K562 (cell line): ENCODE data around the gene SULT2A1. TPM values are rescaled to one million over a fixed set of nuclear protein-coding genes. Genes with fewer than 3 reads are reported as not detected.
A peak's percentile ranks its signal among the peaks of the same experiment; 100 is the strongest.

Experiments used
- ADNP ChIP-seq: fragments of 200-800 bp; sonication (Bioruptor generic); IDR thresholded peaks from 2 replicates; pipeline ENCODE4 v1.6.1; 2016; ENCODE audit warnings: missing genetic modification characterization, missing compliant biosample characterization
- CEBPG ChIP-seq, 3 experiments: fragments of 200-800 bp in 1 of 3; sonication (Bioruptor generic) in 1 of 3; sonication (generic) in 1 of 3; formaldehyde crosslinking in 1 of 3; IDR thresholded peaks in 2 of 3; conservative IDR thresholded peaks in 1 of 3; 2 replicates each; pipeline versions ENCODE4 v1.6.1 to v1.8.0; 2016 to 2022; ENCODE audit warnings: missing compliant biosample characterization in 2 of 3, missing genetic modification characterization in 2 of 3, mild to moderate bottlenecking in 1 of 3, missing genetic modification reagents in 1 of 3
- CTBP1 ChIP-seq: fragments of 450-650 bp; IDR thresholded peaks from 2 replicates; pipeline ENCODE4 v1.6.1; 2016; ENCODE audit warnings: borderline replicate concordance
- DIDO1 ChIP-seq: fragments of 450-650 bp; IDR thresholded peaks from 2 replicates; pipeline ENCODE4 v1.6.1; 2016; ENCODE audit warnings: low read depth, missing biosample characterization, missing genetic modification characterization
- HDAC1 ChIP-seq, 2 experiments: fragments of 450-650 bp; IDR thresholded peaks; 2 replicates each; pipeline ENCODE4 v1.6.1; 2016 to 2017; ENCODE audit warnings: inconsistent platforms in 1 of 2, mild to moderate bottlenecking in 1 of 2, moderate library complexity in 1 of 2
- HNRNPUL1 ChIP-seq: fragments of 200-400 bp; formaldehyde crosslinking; IDR thresholded peaks from 2 replicates; pipeline ENCODE4 v1.6.1; 2017; ENCODE audit warnings: low read length
- KDM4B ChIP-seq, 2 experiments: fragments of 450-650 bp in 1 of 2; sonication (generic) in 1 of 2; IDR thresholded peaks; 2 replicates each; pipeline ENCODE4 v1.6.1; 2016 to 2017; ENCODE audit warnings: borderline replicate concordance in 2 of 2, antibody characterized with exemption in 1 of 2, low read depth in 1 of 2, mild to moderate bottlenecking in 1 of 2
- KHSRP ChIP-seq: fragments of 450-650 bp; IDR thresholded peaks from 2 replicates; pipeline ENCODE4 v1.6.1; 2017
- RBFOX2 ChIP-seq: fragments of 200-400 bp; formaldehyde crosslinking; IDR thresholded peaks from 2 replicates; pipeline ENCODE4 v1.6.1; 2017; ENCODE audit warnings: low read depth, mild to moderate bottlenecking, low read length, moderate library complexity
- RHOXF2B ChIP-seq: fragments of 250-450 bp; sonication (Bioruptor Pico); conservative IDR thresholded peaks from 2 replicates; pipeline ENCODE4 v1.5.1; 2021
- TEAD4 ChIP-seq, 2 experiments: sonication (generic) in 1 of 2; formaldehyde crosslinking in 1 of 2; IDR thresholded peaks; 2 replicates each; pipeline versions ENCODE4 v1.6.1 to v1.8.0; 2012 to 2022; ENCODE audit warnings: borderline replicate concordance in 1 of 2, inconsistent platforms in 1 of 2, low read length in 1 of 2, mild to moderate bottlenecking in 1 of 2, missing genetic modification reagents in 1 of 2
- U2AF2 ChIP-seq: fragments of 200-400 bp; formaldehyde crosslinking; optimal IDR thresholded peaks from 2 replicates; pipeline ENCODE3; 2017; ENCODE audit warnings: low read depth, mild to moderate bottlenecking, low read length
- YY1 ChIP-seq, 3 experiments: IDR thresholded peaks; 2 replicates each; pipeline ENCODE4 v1.6.1; 2011; ENCODE audit warnings: low read length in 2 of 3, mild to moderate bottlenecking in 2 of 3, moderate library complexity in 2 of 3, borderline replicate concordance in 1 of 3, control low read depth in 1 of 3, low read depth in 1 of 3; ENCODE audit not compliant: insufficient read depth in 3 of 3, insufficient replicate concordance in 2 of 3, control insufficient read depth in 1 of 3, insufficient read length in 1 of 3; ENCODE audit errors: extremely low read depth in 1 of 3
- ZBTB17 ChIP-seq: fragments of 450-650 bp; formaldehyde crosslinking; IDR thresholded peaks from 2 replicates; pipeline ENCODE4 v1.4.0; 2020; ENCODE audit warnings: mild to moderate bottlenecking
- ZEB2 ChIP-seq: fragments of 450-650 bp; IDR thresholded peaks from 2 replicates; pipeline ENCODE4 v1.6.1; 2016
- ZNF184 ChIP-seq: sonication (generic); formaldehyde crosslinking; IDR thresholded peaks from 2 replicates; pipeline ENCODE4 v1.5.0; 2020; ENCODE audit warnings: missing genetic modification reagents
- ZNF57 ChIP-seq: fragments of 450-650 bp; formaldehyde crosslinking; IDR thresholded peaks from 2 replicates; pipeline ENCODE4 v1.4.0; 2020; ENCODE audit warnings: mild to moderate bottlenecking, moderate library complexity
- ZNF76 ChIP-seq: fragments of 250-450 bp; sonication (Bioruptor Pico); IDR thresholded peaks from 2 replicates; pipeline ENCODE4 v1.4.0; 2020; ENCODE audit warnings: mild to moderate bottlenecking, moderate library complexity, borderline replicate concordance
- ZNF830 ChIP-seq: fragments of 250-450 bp; sonication (Bioruptor Pico); IDR thresholded peaks from 2 replicates; pipeline ENCODE4 v1.5.0; 2021; ENCODE audit warnings: mild to moderate bottlenecking
- polyA plus RNA-seq, 8 experiments: library from polyadenylated mRNA; depleted of rRNA in 4 of 8; stranded (reverse) in 5 of 8; unstranded in 3 of 8; fragments of >200 nt; fragmentation: Nextera tagmentation in 2 of 8; fragmentation: Illumina TruSeq in 1 of 8; extraction: Ambion mirVana in 2 of 8; extraction: Trizol in 1 of 8; gene quantifications; 2 replicates each; pipeline versions ENCODE4 v1.2.1 to v1.2.3, GENCODE V29; 2011 to 2014; ENCODE audit warnings: inconsistent platforms in 1 of 8, missing spikeins in 1 of 8
- total RNA-seq, 7 experiments: library from RNA; depleted of rRNA in 6 of 7; stranded (reverse); fragments of >200 nt in 6 of 7; fragmentation: Illumina TruSeq in 2 of 7; extraction: Trizol in 2 of 7; gene quantifications; 2 replicates each; pipeline versions ENCODE4 v1.2.1 to v1.2.3, GENCODE V29; 2011 to 2021; ENCODE audit warnings: low replicate concordance in 1 of 7
- TF ChIP-seq, protein P1 (sequence below): fragments of 450-650 bp; conservative IDR thresholded peaks from 2 replicates; pipeline ENCODE4 v1.6.1; 2016; ENCODE audit warnings: missing genetic modification characterization, low read depth, mild to moderate bottlenecking, missing compliant biosample characterization, moderate library complexity
- TF ChIP-seq, protein P2 (sequence below), 2 experiments: fragments of 450-650 bp; IDR thresholded peaks; 2 replicates each; pipeline ENCODE4 v1.6.1; 2018; ENCODE audit warnings: mild to moderate bottlenecking in 2 of 2, low read depth in 1 of 2; ENCODE audit not compliant: partially characterized antibody in 2 of 2
- TF ChIP-seq, protein P3 (sequence below): sonication (generic); formaldehyde crosslinking; IDR thresholded peaks from 2 replicates; pipeline ENCODE4 v1.9.0; 2022; ENCODE audit warnings: mild to moderate bottlenecking, missing genetic modification reagents

SULT2A1 gene
- total and polyA plus RNA-seq, 9 of the 15 experiments (the other 6 are each of a cell fraction or from before 2014, with no cell fraction given), result 0.03 to 0.25 (median 0.07) TPM; not detected in 4

DNA sequence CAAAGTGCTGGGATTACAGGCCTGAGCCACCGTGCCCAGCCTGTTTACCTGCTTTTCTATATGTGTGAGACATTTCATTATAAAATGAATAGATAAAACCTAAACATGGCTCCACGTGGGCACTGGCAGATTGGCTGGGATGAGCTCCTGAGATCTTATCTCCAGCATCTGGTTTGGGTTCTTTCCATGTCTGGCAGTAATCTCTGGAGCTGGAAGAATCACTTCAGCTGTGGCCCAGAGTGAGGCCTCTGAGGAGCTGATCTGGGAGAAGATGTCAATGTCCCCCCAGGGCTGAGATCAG, 5.5 kb upstream of the SULT2A1 start (continued):
- peak; percentile 84; the same call in 1 of the 2 replicates for TF ChIP-seq CTBP1
- no peak for TF ChIP-seq CEBPG (CRISPR knock-in tag; IDR thresholded peaks at IDR 0.05)
- TF ChIP-seq CEBPG (tag; conservative IDR thresholded peaks at IDR 0.05 in 1 of 2, IDR thresholded peaks at IDR 0.05 in 1 of 2), result no peak
- 0 out of 2 replicates have a peak, but pooled peaks have one; percentile 14 for TF ChIP-seq ZBTB17 (CRISPR knock-in tag)
- peak; percentile 71; the same call in 1 of the 2 replicates for TF ChIP-seq ZEB2
- TF ChIP-seq, protein P1, sequence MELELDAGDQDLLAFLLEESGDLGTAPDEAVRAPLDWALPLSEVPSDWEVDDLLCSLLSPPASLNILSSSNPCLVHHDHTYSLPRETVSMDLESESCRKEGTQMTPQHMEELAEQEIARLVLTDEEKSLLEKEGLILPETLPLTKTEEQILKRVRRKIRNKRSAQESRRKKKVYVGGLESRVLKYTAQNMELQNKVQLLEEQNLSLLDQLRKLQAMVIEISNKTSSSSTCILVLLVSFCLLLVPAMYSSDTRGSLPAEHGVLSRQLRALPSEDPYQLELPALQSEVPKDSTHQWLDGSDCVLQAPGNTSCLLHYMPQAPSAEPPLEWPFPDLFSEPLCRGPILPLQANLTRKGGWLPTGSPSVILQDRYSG (tag), result peak; percentile 19; the same call in 1 of the 2 replicates
- TF ChIP-seq, protein P2, sequence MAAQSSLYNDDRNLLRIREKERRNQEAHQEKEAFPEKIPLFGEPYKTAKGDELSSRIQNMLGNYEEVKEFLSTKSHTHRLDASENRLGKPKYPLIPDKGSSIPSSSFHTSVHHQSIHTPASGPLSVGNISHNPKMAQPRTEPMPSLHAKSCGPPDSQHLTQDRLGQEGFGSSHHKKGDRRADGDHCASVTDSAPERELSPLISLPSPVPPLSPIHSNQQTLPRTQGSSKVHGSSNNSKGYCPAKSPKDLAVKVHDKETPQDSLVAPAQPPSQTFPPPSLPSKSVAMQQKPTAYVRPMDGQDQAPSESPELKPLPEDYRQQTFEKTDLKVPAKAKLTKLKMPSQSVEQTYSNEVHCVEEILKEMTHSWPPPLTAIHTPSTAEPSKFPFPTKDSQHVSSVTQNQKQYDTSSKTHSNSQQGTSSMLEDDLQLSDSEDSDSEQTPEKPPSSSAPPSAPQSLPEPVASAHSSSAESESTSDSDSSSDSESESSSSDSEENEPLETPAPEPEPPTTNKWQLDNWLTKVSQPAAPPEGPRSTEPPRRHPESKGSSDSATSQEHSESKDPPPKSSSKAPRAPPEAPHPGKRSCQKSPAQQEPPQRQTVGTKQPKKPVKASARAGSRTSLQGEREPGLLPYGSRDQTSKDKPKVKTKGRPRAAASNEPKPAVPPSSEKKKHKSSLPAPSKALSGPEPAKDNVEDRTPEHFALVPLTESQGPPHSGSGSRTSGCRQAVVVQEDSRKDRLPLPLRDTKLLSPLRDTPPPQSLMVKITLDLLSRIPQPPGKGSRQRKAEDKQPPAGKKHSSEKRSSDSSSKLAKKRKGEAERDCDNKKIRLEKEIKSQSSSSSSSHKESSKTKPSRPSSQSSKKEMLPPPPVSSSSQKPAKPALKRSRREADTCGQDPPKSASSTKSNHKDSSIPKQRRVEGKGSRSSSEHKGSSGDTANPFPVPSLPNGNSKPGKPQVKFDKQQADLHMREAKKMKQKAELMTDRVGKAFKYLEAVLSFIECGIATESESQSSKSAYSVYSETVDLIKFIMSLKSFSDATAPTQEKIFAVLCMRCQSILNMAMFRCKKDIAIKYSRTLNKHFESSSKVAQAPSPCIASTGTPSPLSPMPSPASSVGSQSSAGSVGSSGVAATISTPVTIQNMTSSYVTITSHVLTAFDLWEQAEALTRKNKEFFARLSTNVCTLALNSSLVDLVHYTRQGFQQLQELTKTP (IDR thresholded peaks at IDR 0.05; ENCODE audit: low read depth in 1 of 2, partially characterized antibody in 2 of 2), result peak in 1 of 2 experiments; percentile 22
- TF ChIP-seq ADNP (tag), result 0 out of 2 replicates have a peak, but pooled peaks have one; percentile 8
- no peak for TF ChIP-seq HDAC1 (IDR thresholded peaks at IDR 0.05)
- TF ChIP-seq KDM4B (IDR thresholded peaks at IDR 0.05; ENCODE audit: borderline replicate concordance in 2 of 2, low read depth in 1 of 2), result 0 out of 4 replicates have a peak, but pooled peaks of 1 of the 2 experiments have one; percentile 39
- TF ChIP-seq ZNF830 (CRISPR knock-in tag), result no peak
- no peak for TF ChIP-seq KHSRP
- TF ChIP-seq TEAD4 (IDR thresholded peaks at IDR 0.05; ENCODE audit: low read length), result no peak
- no peak for TF ChIP-seq TEAD4 (CRISPR knock-in tag; IDR thresholded peaks at IDR 0.05; ENCODE audit: borderline replicate concordance)
- no peak for TF ChIP-seq RHOXF2B (CRISPR knock-in tag)
- no peak for TF ChIP-seq ZNF184 (CRISPR knock-in tag)
- no peak for TF ChIP-seq ZNF76
- TF ChIP-seq RBFOX2, result no peak
- no peak for TF ChIP-seq HNRNPUL1
- no peak for TF ChIP-seq DIDO1 (tag)
- peak in 1 of 3 experiments; percentile 21 for TF ChIP-seq YY1 (IDR thresholded peaks at IDR 0.05; ENCODE audit: borderline replicate concordance in 1 of 3, control insufficient read depth in 1 of 3, extremely low read depth in 1 of 3, insufficient read depth in 3 of 3, insufficient read length in 1 of 3, insufficient replicate concordance in 2 of 3, low read depth in 1 of 3, low read length in 2 of 3)
- TF ChIP-seq U2AF2, result no peak
- TF ChIP-seq, protein P3, sequence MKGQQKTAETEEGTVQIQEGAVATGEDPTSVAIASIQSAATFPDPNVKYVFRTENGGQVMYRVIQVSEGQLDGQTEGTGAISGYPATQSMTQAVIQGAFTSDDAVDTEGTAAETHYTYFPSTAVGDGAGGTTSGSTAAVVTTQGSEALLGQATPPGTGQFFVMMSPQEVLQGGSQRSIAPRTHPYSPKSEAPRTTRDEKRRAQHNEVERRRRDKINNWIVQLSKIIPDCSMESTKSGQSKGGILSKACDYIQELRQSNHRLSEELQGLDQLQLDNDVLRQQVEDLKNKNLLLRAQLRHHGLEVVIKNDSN (CRISPR knock-in tag), result peak; percentile 28; the same call in 1 of the 2 replicates
- TF ChIP-seq ZNF57 (CRISPR knock-in tag), result no peak
